ENCODE measurements around the gene IL6ST.

The IL6ST gene

DNA sequence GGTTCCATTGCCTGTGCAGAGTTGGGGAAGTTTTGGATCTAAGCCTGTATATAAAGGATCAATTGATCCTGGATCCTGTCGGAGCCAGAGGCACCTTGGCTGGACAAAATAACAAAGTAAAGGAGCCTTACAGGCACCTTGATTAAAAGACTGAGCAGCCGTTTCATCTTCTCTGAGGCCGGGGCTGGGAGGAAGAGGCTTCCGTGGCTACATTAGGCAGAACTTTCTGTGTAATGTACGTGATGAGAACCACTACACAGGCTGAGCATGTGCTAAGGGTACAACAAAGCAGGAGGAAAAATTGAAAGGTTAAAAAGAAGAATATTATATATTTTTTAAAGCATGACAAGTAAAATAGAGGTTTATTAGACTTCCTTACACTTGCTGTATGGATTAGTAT lies 106.6 kb downstream of the IL6ST start:
- no peak for DNase-seq

GRCh38 chr5:55885359-55885758 lies 109.4 kb downstream of the IL6ST start:
- DNase-seq: no peak

Measured in DMS79 (cell line).